NCI-H82 treated with DMSO at 0.1 percent for 48 hours (cell line): ENCODE data around the gene PCDHGA8.
A peak's percentile ranks its signal among the peaks of the same experiment; 100 is the strongest.
"Not testable (repeated sequence)": the region's sequence is repeated elsewhere in the genome, so short reads cannot be mapped to it uniquely, and the experiment has no call there.

Experiments used
- DNase-seq: peaks from one replicate; lab custom pipeline; 2025; ENCODE audit not compliant: unreplicated experiment; lab: John Stamatoyannopoulos, UW

Gene PCDHGA8

GRCh38 chr5:141392429-141393198, at the start of gene PCDHGA8:
TSS of gene PCDHGA8 (plus strand) at chr5:141392633. CDS start at chr5:141392814, 181 bp downstream.
- DNase-seq, result no peak

DNA sequence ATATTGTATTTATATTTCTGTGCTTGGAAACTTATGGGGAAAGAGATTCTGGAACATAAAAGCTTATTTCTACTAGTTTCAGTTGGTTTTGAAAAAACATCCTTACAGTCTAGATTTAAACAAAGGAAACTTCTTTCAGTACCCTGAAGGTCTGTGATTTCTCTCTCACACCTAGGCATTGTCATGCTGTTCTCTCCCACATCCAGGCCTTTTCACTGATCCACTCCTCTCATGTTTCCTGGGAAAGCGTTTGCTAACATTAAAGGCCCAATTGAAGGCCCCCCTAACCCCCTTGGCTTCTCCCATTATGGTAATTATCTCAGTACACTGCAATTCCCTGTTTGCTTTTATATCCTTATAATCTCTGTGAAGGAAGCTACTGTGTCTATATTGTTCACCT, 49.7 kb upstream of the PCDHGA8 start:
- DNase-seq, result no peak

- DNase-seq, result no peak
Observed at GRCh38 chr5:141343242-141343952, 49.0 kb upstream of the PCDHGA8 start, which contains the start of gene PCDHGA3. TSS of gene PCDHGA3 (plus strand) at chr5:141343829. CDS start at chr5:141344034, 205 bp downstream.

DNA sequence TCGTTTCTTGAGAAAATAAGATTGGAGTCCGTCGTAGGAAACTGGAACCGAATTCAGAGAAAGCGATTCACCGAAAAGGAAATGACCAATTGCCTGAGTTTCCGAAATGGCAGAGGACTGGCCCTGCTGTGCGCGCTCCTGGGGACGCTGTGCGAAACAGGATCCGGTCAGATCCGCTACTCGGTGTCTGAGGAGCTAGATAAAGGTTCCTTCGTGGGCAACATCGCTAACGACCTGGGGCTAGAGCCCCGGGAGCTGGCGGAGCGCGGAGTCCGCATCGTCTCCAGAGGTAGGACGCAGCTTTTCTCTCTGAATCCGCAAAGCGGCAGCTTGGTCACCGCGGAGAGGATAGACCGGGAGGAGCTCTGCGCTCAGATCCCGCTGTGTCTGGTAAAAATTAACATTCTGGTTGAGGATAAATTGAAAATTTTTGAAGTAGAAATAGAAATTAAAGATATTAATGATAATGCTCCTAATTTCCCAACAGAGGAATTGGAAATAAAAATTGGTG, 48.4 kb upstream of the PCDHGA8 start:
- DNase-seq, result no peak

GRCh38 chr5:141345327-141345726, 47.1 kb upstream of the PCDHGA8 start:
- no peak for DNase-seq

DNA sequence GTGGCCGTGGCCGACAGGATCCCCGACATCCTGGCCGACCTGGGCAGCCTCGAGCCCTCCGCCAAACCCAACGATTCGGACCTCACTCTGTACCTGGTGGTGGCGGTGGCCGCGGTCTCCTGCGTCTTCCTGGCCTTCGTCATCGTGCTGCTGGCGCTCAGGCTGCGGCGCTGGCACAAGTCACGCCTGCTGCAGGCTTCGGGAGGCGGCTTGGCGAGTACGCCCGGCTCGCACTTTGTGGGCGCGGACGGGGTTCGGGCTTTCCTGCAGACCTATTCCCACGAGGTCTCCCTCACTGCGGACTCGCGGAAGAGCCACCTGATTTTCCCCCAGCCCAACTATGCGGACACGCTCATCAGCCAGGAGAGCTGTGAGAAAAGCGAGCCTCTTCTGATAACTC, 46.4 kb upstream of the PCDHGA8 start:
- not testable (repeated sequence) for DNase-seq

- DNase-seq, result peak; percentile 17
Observed at GRCh38 chr5:141349917-141350619, 42.4 kb upstream of the PCDHGA8 start, which contains the start of gene PCDHGB1. TSS of gene PCDHGB1 (plus strand) at chr5:141350099. CDS start at chr5:141350261, 162 bp downstream.

DNA sequence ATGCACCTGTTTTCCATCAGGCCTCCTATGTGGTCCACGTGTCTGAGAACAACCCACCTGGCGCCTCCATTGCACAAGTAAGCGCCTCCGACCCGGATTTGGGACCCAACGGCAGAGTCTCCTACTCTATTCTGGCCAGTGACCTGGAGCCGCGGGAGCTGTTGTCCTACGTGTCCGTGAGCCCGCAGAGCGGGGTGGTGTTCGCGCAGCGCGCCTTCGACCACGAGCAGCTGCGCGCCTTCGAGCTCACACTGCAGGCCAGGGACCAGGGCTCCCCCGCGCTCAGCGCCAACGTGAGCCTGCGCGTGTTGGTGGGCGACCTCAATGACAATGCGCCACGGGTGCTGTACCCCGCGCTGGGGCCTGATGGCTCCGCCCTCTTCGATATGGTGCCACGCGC, 40.8 kb upstream of the PCDHGA8 start:
- no peak for DNase-seq

DNA sequence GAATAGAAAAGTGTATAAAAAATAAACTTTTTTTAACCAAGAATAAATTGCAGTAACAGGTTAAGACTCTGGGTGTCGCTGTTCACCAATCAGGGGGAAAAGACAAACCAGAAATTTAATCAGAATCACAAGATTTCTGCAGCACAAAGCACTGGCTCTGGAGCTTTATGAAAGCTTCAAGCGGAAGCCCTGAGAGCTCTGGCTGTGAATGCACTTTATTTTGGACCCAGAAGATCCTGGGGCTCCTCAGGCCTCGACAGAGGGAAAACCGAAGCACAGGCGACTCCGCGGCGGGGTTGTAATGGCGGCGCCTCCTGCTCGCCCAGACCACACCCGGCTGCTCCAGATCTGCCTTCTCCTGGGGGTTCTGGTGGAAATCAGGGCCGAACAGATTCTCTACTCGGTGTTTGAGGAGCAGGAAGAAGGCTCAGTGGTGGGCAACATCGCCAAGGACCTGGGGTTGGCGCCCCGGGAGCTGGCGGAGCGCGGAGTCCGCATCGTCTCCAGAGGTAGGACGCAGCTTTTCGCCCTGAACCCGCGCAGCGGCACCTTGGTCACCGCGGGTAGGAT, 37.4 kb upstream of the PCDHGA8 start, which contains the start of gene PCDHGA4:
PCDHGA4 (plus strand) TSS at position 122 of the 570 bp plus-strand sequence; CDS start at position 209, 87 bp downstream.
- no peak for DNase-seq

DNA sequence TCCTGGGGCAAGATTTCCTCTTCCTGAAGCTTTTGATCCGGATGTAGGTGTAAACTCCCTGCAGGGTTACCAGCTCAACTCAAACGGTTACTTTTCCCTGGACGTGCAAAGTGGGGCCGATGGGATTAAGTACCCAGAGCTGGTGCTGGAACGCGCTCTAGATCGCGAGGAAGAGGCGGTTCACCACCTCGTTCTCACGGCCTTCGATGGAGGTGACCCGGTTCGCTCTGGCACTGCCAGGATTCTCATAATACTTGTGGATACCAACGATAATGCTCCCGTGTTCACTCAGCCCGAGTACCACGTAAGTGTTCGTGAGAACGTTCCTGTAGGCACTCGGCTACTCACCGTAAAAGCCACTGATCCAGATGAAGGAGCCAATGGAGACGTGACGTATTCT, 36.8 kb upstream of the PCDHGA8 start:
- DNase-seq, result no peak

- no peak for DNase-seq
Observed at GRCh38 chr5:141356133-141356532, 36.3 kb upstream of the PCDHGA8 start.

- no peak for DNase-seq
Observed at GRCh38 chr5:141356950-141357349, 35.5 kb upstream of the PCDHGA8 start.

GRCh38 chr5:141359790-141360426, 32.5 kb upstream of the PCDHGA8 start, which contains the start of gene PCDHGB2:
TSS of gene PCDHGB2 (plus strand) at chr5:141359994. CDS start at chr5:141360136, 142 bp downstream.
- DNase-seq, result no peak

GRCh38 chr5:141360685-141361084, 31.7 kb upstream of the PCDHGA8 start:
- no peak for DNase-seq

- DNase-seq, result no peak
Observed at GRCh38 chr5:141362719-141363118, 29.7 kb upstream of the PCDHGA8 start.

DNA sequence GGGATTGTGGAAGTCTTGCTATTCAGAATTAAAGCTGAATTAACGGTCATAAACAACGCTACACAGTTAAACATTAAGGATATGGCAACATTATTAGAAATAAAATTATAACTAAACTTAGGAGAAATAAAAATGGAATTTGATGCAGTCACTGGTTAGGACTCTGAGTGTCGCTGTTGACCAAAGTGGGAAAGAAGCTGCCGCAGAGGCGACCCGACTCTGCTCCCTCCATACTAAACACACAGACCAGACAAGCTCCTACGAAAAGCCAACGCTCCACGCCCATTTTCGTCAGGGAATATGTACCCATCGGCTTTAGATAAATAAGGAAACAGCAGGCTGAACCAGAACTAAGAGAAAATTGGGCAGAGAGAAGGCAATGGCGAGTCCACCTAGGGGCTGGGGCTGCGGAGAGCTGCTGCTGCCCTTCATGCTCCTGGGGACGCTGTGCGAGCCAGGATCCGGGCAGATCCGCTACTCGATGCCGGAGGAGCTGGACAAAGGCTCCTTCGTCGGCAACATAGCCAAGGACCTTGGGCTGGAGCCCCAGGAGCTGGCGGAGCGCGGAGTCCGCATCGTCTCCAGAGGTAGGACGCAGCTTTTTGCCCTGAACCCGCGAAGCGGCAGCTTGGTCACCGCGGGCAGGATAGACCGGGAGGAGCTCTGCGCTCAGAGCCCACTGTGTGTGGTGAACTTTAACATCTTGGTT, 28.3 kb upstream of the PCDHGA8 start, which contains the start of gene PCDHGA5:
PCDHGA5 (plus strand) TSS at position 211 of the 709 bp plus-strand sequence; CDS start at position 380, 169 bp downstream.
- no peak for DNase-seq

- DNase-seq, result no peak
Observed at GRCh38 chr5:141366016-141366896, 26.2 kb upstream of the PCDHGA8 start.
